ENCODE measurements around the gene NOB1.
"Not testable (repeated sequence)": the region's sequence is repeated elsewhere in the genome, so short reads cannot be mapped to it uniquely, and the experiment has no call there.

NOB1 gene

DNA sequence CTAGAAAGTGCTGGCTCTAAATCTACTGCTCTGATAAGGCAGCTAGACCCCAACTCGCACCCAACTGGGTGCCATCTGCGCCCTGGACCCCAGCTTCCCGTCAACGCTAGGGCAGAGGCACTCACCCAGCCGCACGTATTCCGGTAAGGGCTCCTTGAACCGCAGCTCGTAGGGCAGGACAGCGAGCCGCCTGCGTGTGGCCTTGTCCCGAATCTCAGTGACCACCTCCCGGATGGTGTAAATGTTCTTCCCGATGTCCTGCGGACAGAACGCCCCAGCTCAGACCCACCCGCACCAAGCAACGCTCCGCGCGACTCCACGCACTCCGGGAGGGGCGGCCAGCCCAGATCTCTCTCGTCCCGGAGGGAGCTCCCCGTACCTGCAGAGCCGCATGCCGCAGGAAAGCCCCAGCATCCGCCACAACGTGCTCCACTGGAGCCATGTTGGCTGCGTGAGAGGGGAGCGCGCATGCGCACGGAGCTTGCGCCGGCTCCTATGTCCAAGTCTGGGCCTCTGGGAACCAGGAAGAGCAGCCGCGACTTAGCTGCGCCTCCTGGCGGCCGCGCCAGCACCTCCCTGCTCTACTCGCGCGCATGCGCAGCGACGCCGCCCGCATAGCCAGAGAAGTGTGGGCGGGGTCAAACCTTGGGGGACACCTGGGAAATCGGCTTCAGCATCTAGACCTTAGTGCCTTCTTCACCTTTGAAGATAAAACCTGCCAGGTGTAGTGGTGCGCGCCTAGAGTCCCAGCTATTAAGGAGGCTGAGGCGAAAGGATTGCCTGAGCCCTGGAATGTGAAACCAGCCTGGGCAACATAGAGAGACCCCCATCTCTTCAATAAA lies at the start of gene NOB1:
TSS of gene NOB1 (minus strand) at position 458 of the 842 bp plus-strand sequence. CDS start at position 442, 16 bp downstream.
- DNase-seq = peak; percentile 96

DNA sequence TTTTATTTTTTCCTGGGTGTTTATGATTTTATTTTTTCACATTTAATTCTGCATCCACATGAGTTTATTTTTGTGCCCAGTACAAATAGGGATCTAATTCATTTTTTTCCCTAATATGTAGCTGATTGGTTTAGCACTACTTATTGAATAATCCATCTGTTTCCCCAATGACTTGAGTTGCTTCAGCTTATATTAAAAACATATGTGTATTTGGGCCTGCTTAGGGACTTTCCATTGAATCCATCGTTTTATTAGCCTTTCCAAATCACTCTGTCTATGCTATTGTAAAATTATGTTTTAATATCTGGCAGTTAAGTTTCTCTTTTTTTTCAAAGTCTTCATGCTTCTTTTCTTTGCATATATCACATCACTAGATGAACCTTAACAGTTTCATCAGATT lies 49.6 kb upstream of the NOB1 start:
- DNase-seq = no peak

DNA sequence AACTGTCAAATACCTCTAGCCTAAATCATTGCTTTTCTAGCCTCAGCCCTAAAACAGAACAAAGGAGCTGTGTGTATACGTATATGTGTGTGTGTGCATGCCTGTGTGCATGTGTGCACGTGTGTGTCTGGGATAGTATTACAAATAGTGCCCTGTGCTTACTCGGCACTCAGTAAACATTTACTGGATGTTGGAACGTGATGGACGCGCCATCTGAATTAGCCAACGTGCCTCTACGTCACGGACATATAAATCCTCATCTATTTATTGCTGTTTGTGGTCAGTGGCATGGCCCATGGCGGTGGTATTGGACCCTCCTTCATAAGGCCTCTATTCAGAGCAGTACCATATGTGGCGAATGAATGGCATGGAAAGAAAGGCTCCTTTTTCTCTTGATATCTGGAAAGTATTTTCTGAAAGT lies 44.9 kb upstream of the NOB1 start:
- DNase-seq = no peak

DNA sequence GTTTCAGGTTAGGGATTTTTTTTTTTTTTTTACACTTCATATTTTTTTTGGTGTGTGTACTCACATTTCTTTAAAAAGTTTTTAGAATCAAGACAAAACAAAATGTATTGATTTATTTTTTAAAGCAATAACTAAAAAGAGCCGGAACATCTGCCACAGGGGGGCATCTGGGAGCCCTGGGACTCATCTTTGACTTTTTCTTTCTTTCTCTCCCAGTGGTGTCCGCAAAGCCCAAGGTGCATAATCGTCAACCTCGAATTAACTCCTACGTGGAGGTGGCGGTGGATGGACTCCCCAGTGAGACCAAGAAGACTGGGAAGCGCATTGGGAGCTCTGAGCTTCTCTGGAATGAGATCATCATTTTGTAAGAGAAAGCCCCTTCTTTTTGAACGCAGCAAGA lies 43.7 kb upstream of the NOB1 start:
- DNase-seq = no peak

DNA sequence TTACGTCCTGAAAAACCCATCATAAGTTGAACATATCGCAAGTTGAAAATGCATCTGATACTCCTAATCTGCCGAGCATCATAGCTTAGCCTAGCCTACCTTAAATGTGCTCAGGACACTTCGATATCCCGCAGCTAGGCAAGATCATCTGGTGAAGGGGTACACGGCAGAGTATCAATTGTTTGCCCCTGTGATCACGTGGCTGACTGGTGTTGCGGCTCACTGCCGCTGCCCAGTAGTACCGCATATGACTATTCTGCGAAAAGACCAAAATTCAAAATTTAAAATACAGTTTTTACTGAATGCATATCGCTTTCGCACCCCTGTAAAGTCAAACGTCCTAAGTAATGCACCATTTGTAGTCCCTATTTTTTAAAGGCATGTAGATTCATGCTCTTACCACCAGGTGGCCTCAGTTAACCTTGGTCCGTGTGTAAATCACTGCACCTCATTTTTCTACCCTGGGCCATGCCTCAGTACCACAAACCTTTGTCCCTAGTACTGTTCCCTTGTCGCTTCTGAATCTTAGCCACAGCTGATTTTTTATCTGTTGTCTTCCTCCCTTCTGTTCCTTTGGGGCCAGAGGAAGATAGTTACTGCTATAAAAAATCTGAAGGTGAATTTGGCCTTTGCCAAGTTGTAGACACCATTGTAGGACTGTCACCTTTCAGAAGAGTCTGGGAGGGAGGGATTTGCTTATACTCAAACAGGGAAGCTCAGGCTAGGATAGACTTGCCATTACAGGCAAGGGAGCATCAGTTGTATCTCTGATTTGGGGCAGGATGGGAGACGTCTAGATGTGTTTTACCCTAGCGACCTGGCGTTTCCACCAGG lies 41.8 kb upstream of the NOB1 start:
- no peak for DNase-seq

DNA sequence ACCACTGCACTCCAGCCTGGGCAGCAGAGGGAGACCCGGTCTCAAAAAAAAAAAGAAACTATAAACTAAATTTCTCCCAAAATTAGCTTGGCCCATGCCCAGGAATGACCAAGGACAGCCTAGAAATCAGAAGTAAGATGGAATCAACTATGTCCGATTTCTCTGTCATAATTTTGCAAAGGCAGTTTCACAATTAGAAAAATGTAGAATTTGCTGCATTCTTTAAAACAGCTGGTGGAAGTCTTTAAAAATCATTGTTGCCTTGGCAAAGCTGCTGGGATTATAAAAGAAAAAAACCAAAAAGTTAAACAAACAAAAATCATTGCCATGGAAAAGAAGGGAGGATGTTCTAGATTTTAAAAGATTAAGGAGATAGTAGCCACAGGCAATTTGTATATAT lies 39.8 kb upstream of the NOB1 start:
- DNase-seq = no peak

DNA sequence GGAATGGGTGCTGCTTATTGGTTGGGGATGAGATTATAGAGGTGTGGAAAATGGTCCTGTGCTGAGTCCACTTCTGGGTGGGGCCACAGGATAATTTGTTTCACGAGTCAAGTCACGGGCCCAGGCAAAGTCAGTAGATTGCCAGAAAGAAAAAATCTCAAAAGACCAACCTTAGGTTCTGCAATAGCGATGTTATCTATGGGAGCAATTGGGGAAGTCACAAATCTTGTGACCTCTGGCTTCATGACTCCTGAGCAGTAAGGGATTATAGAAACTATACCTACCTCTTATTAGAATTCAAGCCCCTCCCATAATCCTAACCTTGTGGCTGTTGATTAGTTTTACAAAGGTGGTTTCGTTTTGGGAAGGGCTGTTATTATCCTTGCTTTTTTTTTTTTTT lies 38.8 kb upstream of the NOB1 start:
- no peak for DNase-seq

DNA sequence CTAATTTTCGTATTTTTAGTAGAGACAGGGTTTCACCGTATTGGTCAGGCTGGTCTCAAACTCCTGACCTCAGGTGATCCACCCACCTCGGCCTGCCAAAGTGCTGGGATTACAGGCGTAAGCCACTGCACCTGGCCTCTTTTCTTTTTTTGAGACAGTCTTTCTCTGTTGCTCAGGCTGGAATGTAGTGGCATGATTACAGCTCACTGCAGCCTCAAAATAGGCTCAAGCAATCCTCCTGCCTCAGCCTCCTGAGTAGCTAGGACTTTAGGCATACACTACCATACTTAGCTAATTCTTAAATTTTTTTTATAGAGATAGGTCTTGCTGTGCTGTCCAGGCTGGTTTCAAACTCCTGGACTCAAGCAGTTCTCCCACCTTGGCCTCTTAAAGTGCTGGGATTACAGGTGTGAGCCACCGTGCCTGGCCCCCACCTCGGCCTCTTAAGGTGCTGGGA lies 36.7 kb upstream of the NOB1 start:
- not testable (repeated sequence) for DNase-seq

DNA sequence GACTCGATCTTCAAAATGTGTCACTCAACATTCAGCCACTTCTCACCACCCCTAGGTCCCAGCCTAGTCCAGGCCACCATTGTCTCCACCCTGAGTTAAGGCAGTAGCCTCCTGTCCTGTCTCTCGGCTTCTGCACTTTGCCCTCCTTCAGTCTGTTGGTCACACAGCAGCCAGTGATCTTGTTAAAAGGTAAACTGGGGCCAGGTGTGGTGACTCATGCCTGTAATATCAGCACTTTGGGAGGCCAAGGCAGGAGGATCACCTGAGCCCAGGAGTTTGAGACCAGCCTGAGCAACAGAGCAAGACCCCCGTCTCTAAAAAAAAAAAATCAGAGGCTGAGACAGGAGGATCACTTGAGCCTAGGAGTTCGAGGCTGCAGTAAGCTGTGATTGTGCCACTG lies 33.2 kb upstream of the NOB1 start:
- no peak for DNase-seq

DNA sequence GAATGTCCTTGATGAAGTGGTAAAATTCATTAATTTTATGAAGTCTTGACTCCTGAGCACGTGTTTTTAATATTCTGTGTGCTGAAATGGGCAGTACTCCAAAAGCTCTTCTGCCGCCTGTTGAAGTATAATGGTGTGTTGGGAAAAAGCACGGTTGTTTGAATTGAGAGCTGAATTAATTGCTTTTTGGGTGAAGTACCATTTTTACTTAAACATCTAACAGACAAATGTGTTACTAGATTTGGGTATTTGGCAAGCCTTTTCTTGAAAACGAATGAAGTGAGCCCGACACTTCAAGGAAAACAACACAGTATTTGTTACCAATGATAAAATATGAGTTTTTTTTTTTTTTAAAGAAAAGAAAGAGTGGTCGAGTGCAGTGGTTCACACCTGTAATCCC lies 29.9 kb upstream of the NOB1 start:
- no peak for DNase-seq

DNA sequence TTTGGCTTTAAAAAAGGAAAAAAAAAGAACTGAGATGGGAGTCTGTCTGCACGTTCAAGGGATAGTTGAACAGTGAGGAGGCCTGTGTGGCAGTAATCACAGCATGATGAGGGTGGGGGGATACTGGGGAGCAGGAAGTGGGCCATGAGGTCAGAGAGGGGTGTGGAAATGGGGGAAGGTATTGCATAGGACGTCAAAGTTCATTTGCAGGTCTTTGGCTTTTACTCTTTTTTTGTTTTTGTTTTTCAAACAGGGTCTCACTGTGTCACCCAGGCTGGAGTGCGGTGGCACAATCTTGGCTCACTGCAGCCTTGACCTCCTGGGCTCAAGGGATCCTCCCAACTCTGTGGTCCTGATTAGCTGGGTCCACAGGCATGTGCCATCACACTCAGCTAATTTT lies 26.4 kb upstream of the NOB1 start:
- DNase-seq = no peak

DNA sequence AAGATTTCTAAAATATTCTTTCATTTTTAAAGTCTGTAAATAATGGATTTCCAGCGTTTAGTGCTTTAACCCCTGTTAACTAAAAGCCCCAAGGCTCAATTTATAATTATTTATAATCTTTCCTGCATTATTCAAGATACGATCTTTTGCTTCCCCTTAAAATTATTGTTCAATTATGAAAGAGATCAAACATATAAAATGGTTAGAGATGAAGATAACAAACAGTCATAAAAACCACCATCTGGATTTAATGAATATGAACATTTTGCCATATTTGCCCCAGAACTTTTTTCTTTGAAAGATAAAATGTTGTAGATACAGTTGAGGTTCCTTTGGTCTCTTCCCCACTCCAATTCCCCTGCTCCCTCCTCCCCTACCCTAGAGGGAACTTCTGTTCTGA lies 25.0 kb upstream of the NOB1 start:
- no peak for DNase-seq

DNA sequence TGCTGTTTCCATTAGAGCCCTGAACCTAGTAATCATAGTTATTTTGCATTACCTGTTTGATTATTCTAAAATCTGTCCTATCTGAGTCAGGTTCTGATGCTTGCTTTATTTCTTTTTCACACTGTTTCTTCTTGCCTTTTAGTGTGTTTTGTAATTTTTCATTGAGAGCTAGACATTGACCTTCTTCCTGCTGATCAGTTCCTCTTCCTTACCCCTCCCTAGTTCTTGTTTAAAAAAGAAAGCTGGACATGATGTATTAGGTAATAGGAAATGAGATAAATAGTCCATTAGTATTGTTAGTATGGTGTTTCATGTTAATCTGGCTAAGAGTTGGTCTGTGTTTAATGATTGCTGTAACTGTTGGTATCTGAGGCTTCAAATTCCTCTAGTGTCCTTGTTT lies 20.8 kb upstream of the NOB1 start:
- no peak for DNase-seq

DNA sequence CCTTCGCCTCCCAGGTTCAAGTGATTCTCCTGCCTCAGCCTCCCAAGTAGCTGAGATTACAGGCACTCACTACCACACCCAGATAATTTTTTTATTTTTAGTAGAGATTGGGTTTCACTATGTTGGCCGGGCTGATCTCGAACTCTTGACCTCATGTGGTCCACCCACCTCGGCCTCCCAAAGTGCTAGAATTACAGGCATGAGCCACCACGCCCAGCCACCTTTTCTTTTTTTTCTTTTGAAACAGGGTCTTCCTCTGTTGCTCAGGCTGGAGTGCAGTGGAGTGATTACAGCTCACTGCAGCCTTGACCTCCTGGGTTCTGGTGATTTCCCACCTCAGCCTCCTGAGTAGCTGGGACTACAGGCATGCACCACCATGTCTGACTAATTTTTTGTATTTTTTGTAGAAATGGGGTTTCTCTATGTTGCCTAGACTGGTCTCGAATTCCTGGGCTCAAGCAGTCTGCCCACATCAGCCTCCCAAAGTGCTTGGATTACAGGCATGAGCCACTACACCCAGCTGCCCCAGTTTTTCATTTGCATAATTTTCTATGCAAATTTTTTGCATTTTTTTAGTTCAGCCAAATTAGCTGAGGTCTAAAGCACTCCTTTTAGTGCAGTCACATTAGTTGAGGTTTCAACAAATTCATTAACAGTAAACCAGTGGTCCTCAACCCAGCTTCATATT lies 18.7 kb upstream of the NOB1 start:
- no peak for DNase-seq

DNA sequence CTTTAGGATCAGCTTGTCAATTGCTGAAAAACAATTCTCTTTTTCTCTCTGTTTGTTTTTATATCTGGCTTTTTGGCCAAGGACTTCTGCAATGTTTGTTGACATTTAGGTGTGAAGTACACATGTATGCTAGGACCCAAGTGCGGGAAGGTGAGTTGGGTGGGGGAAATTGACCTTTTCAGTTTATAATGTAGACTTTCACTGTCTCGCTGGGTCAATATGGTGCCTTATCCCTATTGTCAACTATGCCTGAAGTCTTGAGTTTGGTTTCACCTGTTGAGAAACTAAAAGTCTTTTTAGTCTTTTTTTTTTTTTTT lies 16.9 kb upstream of the NOB1 start:
- DNase-seq = no peak

DNA sequence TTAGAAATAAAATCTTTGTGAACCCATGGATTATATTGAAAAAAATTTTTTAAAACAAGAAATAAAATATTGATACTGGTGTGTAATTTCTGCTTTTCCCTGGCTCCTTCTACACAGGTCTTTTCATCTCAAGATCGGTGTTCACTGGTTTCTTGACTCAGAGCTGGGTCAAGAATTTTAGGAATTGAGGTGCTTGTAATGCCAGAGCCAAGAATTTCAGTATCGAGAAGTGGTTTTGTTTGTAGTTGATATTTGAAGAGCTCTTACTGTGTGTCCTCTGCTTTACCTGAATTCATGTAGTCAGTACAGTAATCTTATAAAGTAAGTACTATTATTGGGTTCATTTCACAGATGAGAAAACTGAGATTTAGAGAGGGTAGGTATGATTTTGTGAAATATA lies 14.7 kb upstream of the NOB1 start:
- no peak for DNase-seq

DNA sequence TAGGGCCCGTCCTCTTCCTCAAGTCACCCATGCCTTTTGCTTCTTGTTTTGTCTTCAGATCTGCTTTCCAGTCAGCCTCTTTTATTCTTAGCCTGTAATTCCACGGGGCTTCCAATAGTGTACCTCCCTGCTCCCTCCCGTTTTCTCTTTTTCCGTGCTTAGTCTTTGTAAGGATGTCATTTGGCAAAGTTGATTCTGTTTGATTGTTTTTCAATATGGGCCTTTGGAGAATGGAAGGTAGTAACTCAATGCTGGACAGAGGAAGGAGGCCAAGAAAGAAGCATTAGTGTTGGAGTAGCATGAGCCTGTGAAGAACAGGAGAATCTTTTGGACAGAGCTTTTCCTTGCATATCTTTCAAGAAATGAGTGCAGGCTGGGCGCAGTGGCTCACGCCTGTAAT lies 13.9 kb upstream of the NOB1 start:
- DNase-seq = no peak

DNA sequence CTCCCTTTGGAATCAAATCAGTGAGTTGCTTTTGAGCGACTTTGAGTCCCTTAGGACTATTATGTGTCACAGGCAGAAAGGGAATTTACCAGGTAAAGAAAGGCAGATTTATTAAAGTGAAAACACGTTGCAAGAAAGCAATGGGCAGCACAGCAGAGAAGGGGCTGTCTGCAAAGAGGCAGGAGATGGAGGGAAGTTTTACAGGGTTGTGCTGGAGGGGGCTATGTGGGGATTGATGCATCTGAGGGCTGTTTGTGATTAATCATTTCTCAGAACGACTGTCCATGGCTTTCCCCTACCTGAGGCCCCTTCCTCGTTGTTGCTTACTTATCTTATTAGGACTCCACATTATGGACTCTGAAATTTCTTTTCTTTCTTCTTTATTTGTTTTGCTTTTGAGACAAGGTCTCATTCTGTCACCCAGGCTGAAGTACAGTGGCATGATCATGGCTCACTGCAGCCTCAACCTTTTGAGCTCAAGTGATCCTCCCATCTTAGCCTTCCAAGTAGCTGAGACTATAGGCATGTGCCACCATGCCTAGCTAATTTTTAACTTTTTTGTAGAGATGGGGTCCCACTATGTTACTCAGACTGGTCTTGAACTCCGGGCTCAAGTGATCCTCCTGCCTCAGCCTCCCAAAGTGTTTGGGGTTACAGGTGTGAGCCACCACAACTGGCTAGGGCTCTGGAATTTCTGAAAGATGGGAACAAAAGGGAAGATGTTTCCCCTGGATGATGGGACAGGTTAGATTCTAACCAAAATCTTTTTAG lies 12.9 kb upstream of the NOB1 start:
- DNase-seq = no peak

DNA sequence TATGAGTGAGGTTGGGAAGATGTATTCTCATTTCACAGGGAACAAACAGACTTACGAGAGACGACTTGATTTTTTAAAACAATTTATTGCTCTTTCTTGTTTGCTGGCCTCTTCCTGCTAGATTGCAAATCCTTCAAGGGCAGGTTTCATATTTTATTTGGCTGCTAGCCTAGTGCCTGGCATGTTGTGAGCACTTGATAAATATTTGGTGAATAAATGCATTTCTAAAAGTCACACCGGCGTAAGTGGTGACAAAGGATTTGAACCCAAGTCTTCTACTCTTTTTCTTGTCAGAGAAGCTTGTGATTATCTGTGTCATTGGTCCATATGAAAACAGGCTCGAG lies 8.8 kb upstream of the NOB1 start:
- no peak for DNase-seq

DNA sequence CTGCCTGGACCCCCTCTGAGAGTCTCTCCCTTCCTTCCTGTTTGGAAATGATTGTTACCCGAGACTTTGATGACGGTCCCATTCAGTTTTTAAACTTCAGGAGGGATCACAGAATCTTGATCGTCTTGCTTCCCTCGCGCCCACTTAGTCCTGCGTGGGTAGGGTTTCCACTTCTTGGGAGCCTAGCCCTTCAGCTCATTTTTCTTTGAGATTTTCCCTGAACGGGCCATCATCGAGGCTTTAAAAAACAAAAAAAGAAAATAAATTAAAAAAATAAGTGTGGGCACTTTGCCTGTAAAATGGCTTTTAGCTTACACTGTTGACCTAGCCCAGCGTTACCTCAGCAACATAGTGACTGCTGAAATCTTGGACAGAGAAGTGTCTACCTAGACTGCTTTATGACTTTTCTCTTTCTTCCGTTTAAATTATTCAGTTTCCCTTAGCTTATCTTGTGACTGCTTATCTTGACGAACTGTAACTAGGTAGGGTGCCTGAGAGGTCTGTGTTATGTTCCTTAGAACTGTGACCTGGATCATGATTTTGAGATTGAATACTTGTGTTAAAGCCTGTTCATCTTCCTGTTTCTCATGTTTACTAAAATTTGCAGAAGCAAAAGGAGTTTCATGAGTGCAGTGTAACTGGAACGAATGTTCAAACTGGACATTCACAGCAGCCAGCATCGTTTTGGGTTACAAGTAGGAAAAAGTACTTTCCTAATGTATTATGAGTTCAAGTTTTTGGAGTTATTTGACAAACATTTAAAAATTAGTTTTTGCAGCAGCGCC lies 8.3 kb upstream of the NOB1 start:
- no peak for DNase-seq

DNA sequence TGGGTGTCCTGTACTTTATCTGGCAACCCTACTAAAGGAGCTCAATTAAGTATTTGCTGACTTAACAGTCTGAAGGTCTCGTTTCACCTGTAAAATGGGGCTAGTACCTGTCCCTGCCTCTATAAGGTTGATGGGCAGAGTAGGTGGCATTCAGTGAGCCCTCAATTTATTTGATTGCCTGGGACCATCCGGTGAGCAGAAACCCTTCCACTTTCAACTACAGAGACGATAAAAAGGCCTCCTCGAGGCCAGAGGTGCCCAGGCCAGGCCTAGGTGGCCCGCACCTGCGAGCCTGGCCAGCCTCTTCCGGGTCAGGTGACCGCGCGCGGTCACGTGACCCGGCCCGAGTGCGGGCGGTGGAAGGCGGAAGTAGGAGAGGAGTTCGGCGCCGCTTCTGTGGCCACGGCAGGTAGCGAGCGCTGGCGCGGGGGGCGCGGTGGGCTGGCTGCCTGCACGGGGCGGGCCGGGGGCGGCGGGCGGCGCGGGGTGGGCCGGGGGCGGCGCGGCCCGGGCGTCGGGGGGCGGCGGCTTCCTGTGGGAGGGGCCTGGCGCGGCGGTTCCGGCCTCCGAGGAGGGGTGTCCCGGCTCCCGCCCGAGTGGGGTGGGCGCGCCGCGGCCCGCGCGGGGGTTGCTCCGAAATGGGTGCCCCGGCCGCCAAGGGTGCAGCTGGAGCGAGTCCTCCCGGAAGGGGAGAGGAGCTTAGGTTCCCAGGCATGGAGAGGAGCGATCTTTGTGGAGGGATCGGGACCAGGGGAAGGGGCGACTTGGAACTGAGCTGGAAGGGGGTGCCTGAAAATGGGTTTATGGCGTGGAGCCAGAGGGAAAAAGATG lies 7.5 kb upstream of the NOB1 start, which contains the start of gene WWP2:
TSS of gene WWP2 (plus strand) at position 350 of the 831 bp plus-strand sequence. CDS start 24,679 bp downstream, outside the sequence.
- DNase-seq = peak; percentile 91
